HEK293 (cell line): ENCODE results near the gene TNS4.

Experiments
- CTCF ChIA-PET: fragments of 350-600 bp; formaldehyde crosslinking; extraction: SDS; loops from one replicate; lab custom pipeline; 2021; ENCODE audit warnings: antibody characterized with exemption; lab: Yijun Ruan, JAX
- POLR2A ChIA-PET: fragments of 300-600 bp; formaldehyde crosslinking; extraction: SDS; loops from one replicate; lab custom pipeline; 2020; ENCODE audit warnings: antibody characterized with exemption, inconsistent platforms; lab: Yijun Ruan, JAX
- H3K27ac ChIP-seq: fragments of 200-500 bp; sonication (Bioruptor generic); 2 replicates; pipeline ENCODE4 v1.5.1; 2014; ENCODE audit warnings: low read depth, low read length, control low read depth, inconsistent platforms; ENCODE audit errors: extremely low read depth
- H3K36me3 ChIP-seq, 2 experiments: fragments of 200-500 bp in 1 of 2; sonication (Bioruptor generic) in 1 of 2; 1 replicate in 1 of 2; 2 replicates in 1 of 2; pipeline ENCODE4 v1.5.1; 2014 to 2017; ENCODE audit warnings: inconsistent platforms in 2 of 2, low read length in 2 of 2; ENCODE audit not compliant: control insufficient read depth in 2 of 2, insufficient read depth in 1 of 2
- H3K4me1 ChIP-seq: fragments of 200-500 bp; sonication (Bioruptor generic); 2 replicates; pipeline ENCODE4 v1.5.1; 2014; ENCODE audit warnings: mild to moderate bottlenecking, low read length, inconsistent platforms; ENCODE audit not compliant: control insufficient read depth, insufficient read depth
- H3K4me3 ChIP-seq: 2 replicates; pipeline ENCODE4 v1.5.1; 2011; ENCODE audit warnings: low read depth, mild to moderate bottlenecking, control low read depth, low read length, moderate library complexity
- H3K9me3 ChIP-seq: fragments of 200-500 bp; sonication (Bioruptor generic); 2 replicates; pipeline ENCODE4 v1.5.1; 2014; ENCODE audit warnings: low read depth, low read length, inconsistent platforms; ENCODE audit not compliant: control insufficient read depth, insufficient read depth
- GLI4 ChIP-seq: fragments of 450-650 bp; formaldehyde crosslinking; IDR thresholded peaks from 2 replicates; pipeline ENCODE4 v1.5.1; 2016; ENCODE audit warnings: missing biosample characterization, missing genetic modification characterization
- IKZF3 ChIP-seq: fragments of 450-650 bp; IDR thresholded peaks from 2 replicates; pipeline ENCODE4 v1.5.0; 2018; ENCODE audit warnings: missing biosample characterization, mild to moderate bottlenecking, missing genetic modification characterization, moderate library complexity
- PRDM1 ChIP-seq: fragments of 450-650 bp; formaldehyde crosslinking; IDR thresholded peaks from 2 replicates; pipeline ENCODE4; 2016; ENCODE audit warnings: missing biosample characterization, missing genetic modification characterization
- SP2 ChIP-seq: fragments of 450-650 bp; formaldehyde crosslinking; IDR thresholded peaks from 2 replicates; pipeline ENCODE4 v1.5.1; 2016; ENCODE audit warnings: missing biosample characterization, missing genetic modification characterization
- SP7 ChIP-seq: fragments of 450-650 bp; formaldehyde crosslinking; IDR thresholded peaks from 2 replicates; pipeline ENCODE4 v1.5.1; 2016; ENCODE audit warnings: missing biosample characterization, missing genetic modification characterization
- ZBTB17 ChIP-seq: fragments of 450-650 bp; formaldehyde crosslinking; IDR thresholded peaks from 2 replicates; pipeline ENCODE4 v1.5.1; 2016; ENCODE audit warnings: missing biosample characterization, missing genetic modification characterization
- ZEB2 ChIP-seq: fragments of 450-650 bp; formaldehyde crosslinking; IDR thresholded peaks from 2 replicates; pipeline ENCODE4 v1.5.1; 2016; ENCODE audit warnings: missing biosample characterization, missing genetic modification characterization
- ZIC2 ChIP-seq: fragments of 450-650 bp; formaldehyde crosslinking; IDR thresholded peaks from 2 replicates; pipeline ENCODE4 v1.5.1; 2016; ENCODE audit warnings: missing biosample characterization, missing genetic modification characterization
- ZNF114 ChIP-seq: fragments of 450-650 bp; formaldehyde crosslinking; IDR thresholded peaks from 2 replicates; pipeline ENCODE4 v1.5.0; 2017; ENCODE audit warnings: missing biosample characterization, missing genetic modification characterization
- ZNF132 ChIP-seq: fragments of 450-650 bp; formaldehyde crosslinking; IDR thresholded peaks from 2 replicates; pipeline ENCODE4 v1.5.1; 2017; ENCODE audit warnings: missing biosample characterization, missing genetic modification characterization, borderline replicate concordance
- ZNF140 ChIP-seq: fragments of 450-650 bp; formaldehyde crosslinking; IDR thresholded peaks from 2 replicates; pipeline ENCODE4 v1.5.1; 2016; ENCODE audit warnings: missing biosample characterization, missing genetic modification characterization
- ZNF155 ChIP-seq: fragments of 450-650 bp; formaldehyde crosslinking; IDR thresholded peaks from 2 replicates; pipeline ENCODE4 v1.5.1; 2016; ENCODE audit warnings: missing biosample characterization, missing genetic modification characterization
- ZNF24 ChIP-seq: fragments of 450-650 bp; formaldehyde crosslinking; IDR thresholded peaks from 2 replicates; pipeline ENCODE4 v1.5.1; 2016; ENCODE audit warnings: missing biosample characterization, missing genetic modification characterization
- ZNF292 ChIP-seq: fragments of 450-650 bp; formaldehyde crosslinking; IDR thresholded peaks from 2 replicates; pipeline ENCODE4 v1.5.1; 2016; ENCODE audit warnings: low read depth, missing biosample characterization, missing genetic modification characterization, borderline replicate concordance
- ZNF324 ChIP-seq: fragments of 450-650 bp; formaldehyde crosslinking; IDR thresholded peaks from 2 replicates; pipeline ENCODE4 v1.5.1; 2016; ENCODE audit warnings: missing biosample characterization, missing genetic modification characterization
- ZNF391 ChIP-seq: fragments of 450-650 bp; formaldehyde crosslinking; IDR thresholded peaks from 2 replicates; pipeline ENCODE4 v1.5.1; 2016; ENCODE audit warnings: low read depth, missing biosample characterization, missing genetic modification characterization, borderline replicate concordance
- ZNF398 ChIP-seq: fragments of 450-650 bp; formaldehyde crosslinking; IDR thresholded peaks from 2 replicates; pipeline ENCODE4 v1.5.1; 2017; ENCODE audit warnings: missing biosample characterization, missing genetic modification characterization
- ZNF529 ChIP-seq: fragments of 450-650 bp; formaldehyde crosslinking; IDR thresholded peaks from 2 replicates; pipeline ENCODE4 v1.5.1; 2017; ENCODE audit warnings: missing genetic modification characterization, missing biosample characterization; ENCODE audit not compliant: insufficient replicate concordance
- ZNF558 ChIP-seq: fragments of 450-650 bp; formaldehyde crosslinking; IDR thresholded peaks from 2 replicates; pipeline ENCODE4 v1.5.1; 2016; ENCODE audit warnings: missing biosample characterization, missing genetic modification characterization
- ZNF610 ChIP-seq: fragments of 450-650 bp; formaldehyde crosslinking; IDR thresholded peaks from 2 replicates; pipeline ENCODE4 v1.5.1; 2016; ENCODE audit warnings: missing biosample characterization, missing genetic modification characterization, borderline replicate concordance
- ZNF76 ChIP-seq: fragments of 450-650 bp; formaldehyde crosslinking; IDR thresholded peaks from 2 replicates; pipeline ENCODE4; 2016; ENCODE audit warnings: low read depth, missing biosample characterization, missing genetic modification characterization, borderline replicate concordance
- ZNF830 ChIP-seq: fragments of 450-650 bp; IDR thresholded peaks from 2 replicates; pipeline ENCODE4 v1.5.0; 2018; ENCODE audit warnings: missing biosample characterization, missing genetic modification characterization, low read depth, mild to moderate bottlenecking, moderate library complexity
- ZXDB ChIP-seq: fragments of 450-650 bp; formaldehyde crosslinking; IDR thresholded peaks from 2 replicates; pipeline ENCODE4 v1.5.1; 2016; ENCODE audit warnings: missing biosample characterization, missing genetic modification characterization
- TF ChIP-seq, protein P1 (sequence below): fragments of 450-650 bp; formaldehyde crosslinking; IDR thresholded peaks from 2 replicates; pipeline ENCODE4 v1.5.1; 2016; ENCODE audit warnings: missing biosample characterization, missing genetic modification characterization
- TF ChIP-seq, protein P2 (sequence below): fragments of 450-650 bp; formaldehyde crosslinking; IDR thresholded peaks from 2 replicates; pipeline ENCODE4 v1.5.1; 2016; ENCODE audit warnings: missing biosample characterization, missing genetic modification characterization
- TF ChIP-seq, protein P3 (sequence below): fragments of 450-650 bp; formaldehyde crosslinking; IDR thresholded peaks from 2 replicates; pipeline ENCODE4 v1.5.1; 2016; ENCODE audit warnings: missing biosample characterization, missing genetic modification characterization

The TNS4 gene

DNA sequence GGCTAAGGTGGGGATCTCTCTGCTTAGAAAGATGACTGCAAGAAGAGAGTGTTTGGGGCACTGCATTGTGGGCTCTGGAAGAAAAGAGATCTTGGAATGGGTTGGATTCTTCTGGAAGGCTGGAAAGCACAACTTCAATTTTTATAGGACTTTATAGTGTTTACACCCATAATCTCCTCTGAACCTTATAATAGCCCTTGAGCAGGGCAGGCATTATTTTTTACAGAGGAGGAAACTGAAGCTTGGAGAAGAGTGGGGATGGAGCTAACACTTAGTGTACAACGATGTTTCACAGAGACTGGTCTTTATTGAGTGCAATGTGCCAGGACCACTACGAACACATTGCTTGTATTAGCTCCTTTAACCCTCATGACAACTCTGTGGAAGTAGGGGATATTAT lies 10.4 kb downstream of the TNS4 start (continued):
- TF ChIP-seq GLI4 (tag by site-specific recombination): no peak
- no peak for TF ChIP-seq ZNF76
- TF ChIP-seq ZXDB (tag by site-specific recombination): no peak
- TF ChIP-seq ZNF132 (tag by site-specific recombination): no peak
- no peak for TF ChIP-seq ZNF529 (tag by site-specific recombination)
- TF ChIP-seq ZNF391 (tag by site-specific recombination): no peak
- no peak for TF ChIP-seq ZNF830 (tag by site-specific recombination)
- TF ChIP-seq ZNF114 (tag by site-specific recombination): no peak
- TF ChIP-seq, protein P1, sequence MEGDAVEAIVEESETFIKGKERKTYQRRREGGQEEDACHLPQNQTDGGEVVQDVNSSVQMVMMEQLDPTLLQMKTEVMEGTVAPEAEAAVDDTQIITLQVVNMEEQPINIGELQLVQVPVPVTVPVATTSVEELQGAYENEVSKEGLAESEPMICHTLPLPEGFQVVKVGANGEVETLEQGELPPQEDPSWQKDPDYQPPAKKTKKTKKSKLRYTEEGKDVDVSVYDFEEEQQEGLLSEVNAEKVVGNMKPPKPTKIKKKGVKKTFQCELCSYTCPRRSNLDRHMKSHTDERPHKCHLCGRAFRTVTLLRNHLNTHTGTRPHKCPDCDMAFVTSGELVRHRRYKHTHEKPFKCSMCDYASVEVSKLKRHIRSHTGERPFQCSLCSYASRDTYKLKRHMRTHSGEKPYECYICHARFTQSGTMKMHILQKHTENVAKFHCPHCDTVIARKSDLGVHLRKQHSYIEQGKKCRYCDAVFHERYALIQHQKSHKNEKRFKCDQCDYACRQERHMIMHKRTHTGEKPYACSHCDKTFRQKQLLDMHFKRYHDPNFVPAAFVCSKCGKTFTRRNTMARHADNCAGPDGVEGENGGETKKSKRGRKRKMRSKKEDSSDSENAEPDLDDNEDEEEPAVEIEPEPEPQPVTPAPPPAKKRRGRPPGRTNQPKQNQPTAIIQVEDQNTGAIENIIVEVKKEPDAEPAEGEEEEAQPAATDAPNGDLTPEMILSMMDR (tag by site-specific recombination): no peak

GRCh38 chr17:40490289-40490853 lies 11.1 kb downstream of the TNS4 start:
- CTCF ChIA-PET: interaction anchor here (0.9 to 2.0 kb wide), 8 partner anchors 14 to 136 kb away, joined by 3 to 12 read pairs (median 4); no protein-coding TSS in a partner anchor
- H3K27ac ChIP-seq: no peak overlapping the region; the same call in 1 of the 2 replicates
- POLR2A ChIA-PET: interaction anchor here (0.6 to 1.6 kb wide), 6 partner anchors 8 to 1299 kb away, joined by 3 to 13 read pairs (median 5); partner anchors contain the start of gene TOP2A
- H3K4me3 ChIP-seq: no peak overlapping the region
- no peaks in the 10 kb centered on the region for H3K9me3 ChIP-seq
- no peaks in the 10 kb centered on the region for H3K36me3 ChIP-seq
- peaks cover 17% of the 10 kb centered on the region for H3K4me1 ChIP-seq
- TF ChIP-seq ZBTB17 (tag by site-specific recombination) (peak; percentile 67), ZNF132 (tag by site-specific recombination) (no peak), SP7 (peak; percentile 38; the same call in 1 of the 2 replicates), ZNF140 (tag by site-specific recombination) (no peak), IKZF3 (tag by site-specific recombination) (0 out of 2 replicates have a peak, but pooled peaks have one; percentile 7), ZNF610 (tag by site-specific recombination) (peak; percentile 60; the same call in 1 of the 2 replicates), ZNF292 (tag by site-specific recombination) (no peak), ZNF398 (tag by site-specific recombination) (peak; percentile 75), ZNF558 (tag by site-specific recombination) (no peak), ZNF24 (tag by site-specific recombination) (0 out of 2 replicates have a peak, but pooled peaks have one; percentile 33), ZNF155 (tag by site-specific recombination) (no peak), ZEB2 (tag by site-specific recombination) (0 out of 2 replicates have a peak, but pooled peaks have one; percentile 25), ZIC2 (peak; percentile 79), PRDM1 (tag by site-specific recombination) (no peak), ZNF324 (tag by site-specific recombination) (peak; percentile 23; the same call in 1 of the 2 replicates), SP2 (no peak)
- TF ChIP-seq, protein P2, sequence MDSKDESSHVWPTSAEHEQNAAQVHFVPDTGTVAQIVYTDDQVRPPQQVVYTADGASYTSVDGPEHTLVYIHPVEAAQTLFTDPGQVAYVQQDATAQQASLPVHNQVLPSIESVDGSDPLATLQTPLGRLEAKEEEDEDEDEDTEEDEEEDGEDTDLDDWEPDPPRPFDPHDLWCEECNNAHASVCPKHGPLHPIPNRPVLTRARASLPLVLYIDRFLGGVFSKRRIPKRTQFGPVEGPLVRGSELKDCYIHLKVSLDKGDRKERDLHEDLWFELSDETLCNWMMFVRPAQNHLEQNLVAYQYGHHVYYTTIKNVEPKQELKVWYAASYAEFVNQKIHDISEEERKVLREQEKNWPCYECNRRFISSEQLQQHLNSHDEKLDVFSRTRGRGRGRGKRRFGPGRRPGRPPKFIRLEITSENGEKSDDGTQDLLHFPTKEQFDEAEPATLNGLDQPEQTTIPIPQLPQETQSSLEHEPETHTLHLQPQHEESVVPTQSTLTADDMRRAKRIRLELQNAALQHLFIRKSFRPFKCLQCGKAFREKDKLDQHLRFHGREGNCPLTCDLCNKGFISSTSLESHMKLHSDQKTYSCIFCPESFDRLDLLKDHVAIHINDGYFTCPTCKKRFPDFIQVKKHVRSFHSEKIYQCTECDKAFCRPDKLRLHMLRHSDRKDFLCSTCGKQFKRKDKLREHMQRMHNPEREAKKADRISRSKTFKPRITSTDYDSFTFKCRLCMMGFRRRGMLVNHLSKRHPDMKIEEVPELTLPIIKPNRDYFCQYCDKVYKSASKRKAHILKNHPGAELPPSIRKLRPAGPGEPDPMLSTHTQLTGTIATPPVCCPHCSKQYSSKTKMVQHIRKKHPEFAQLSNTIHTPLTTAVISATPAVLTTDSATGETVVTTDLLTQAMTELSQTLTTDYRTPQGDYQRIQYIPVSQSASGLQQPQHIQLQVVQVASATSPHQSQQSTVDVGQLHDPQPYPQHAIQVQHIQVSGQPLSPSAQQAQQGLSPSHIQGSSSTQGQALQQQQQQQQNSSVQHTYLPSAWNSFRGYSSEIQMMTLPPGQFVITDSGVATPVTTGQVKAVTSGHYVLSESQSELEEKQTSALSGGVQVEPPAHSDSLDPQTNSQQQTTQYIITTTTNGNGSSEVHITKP (tag by site-specific recombination): peak; percentile 41
- TF ChIP-seq, protein P3, sequence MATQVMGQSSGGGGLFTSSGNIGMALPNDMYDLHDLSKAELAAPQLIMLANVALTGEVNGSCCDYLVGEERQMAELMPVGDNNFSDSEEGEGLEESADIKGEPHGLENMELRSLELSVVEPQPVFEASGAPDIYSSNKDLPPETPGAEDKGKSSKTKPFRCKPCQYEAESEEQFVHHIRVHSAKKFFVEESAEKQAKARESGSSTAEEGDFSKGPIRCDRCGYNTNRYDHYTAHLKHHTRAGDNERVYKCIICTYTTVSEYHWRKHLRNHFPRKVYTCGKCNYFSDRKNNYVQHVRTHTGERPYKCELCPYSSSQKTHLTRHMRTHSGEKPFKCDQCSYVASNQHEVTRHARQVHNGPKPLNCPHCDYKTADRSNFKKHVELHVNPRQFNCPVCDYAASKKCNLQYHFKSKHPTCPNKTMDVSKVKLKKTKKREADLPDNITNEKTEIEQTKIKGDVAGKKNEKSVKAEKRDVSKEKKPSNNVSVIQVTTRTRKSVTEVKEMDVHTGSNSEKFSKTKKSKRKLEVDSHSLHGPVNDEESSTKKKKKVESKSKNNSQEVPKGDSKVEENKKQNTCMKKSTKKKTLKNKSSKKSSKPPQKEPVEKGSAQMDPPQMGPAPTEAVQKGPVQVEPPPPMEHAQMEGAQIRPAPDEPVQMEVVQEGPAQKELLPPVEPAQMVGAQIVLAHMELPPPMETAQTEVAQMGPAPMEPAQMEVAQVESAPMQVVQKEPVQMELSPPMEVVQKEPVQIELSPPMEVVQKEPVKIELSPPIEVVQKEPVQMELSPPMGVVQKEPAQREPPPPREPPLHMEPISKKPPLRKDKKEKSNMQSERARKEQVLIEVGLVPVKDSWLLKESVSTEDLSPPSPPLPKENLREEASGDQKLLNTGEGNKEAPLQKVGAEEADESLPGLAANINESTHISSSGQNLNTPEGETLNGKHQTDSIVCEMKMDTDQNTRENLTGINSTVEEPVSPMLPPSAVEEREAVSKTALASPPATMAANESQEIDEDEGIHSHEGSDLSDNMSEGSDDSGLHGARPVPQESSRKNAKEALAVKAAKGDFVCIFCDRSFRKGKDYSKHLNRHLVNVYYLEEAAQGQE: peak; percentile 87
